ENCODE results near the gene WDR54. TPM values are rescaled to one million over a fixed set of nuclear protein-coding genes. Genes with fewer than 3 reads are reported as not detected.
A peak's percentile ranks its signal among the peaks of the same experiment; 100 is the strongest.

WDR54 gene
- total RNA-seq, 6 donors from 2014 or later: 8.4 to 28.2 (median 13.3) TPM

- Histone ChIP-seq H3K27ac (peak within 1 kb of the TSS; percentile 86 to 93 (median 90)), H3K4me3 (peak within 1 kb of the TSS; percentile 62 to 80 (median 74)), H3K4me1 (peaks cover 21 to 30% (median 27%) of the 10 kb centered on the region in 4 donors), H3K9me3 (no peaks in the 10 kb centered on the region), H3K27me3 (no peaks in the 10 kb centered on the region), H3K36me3 (peaks cover 0 to 21% (median 12%) of the 10 kb centered on the region in 4 donors)
- WGBS, 2 donors: 1% methylated on average over 56 to 58 of the region's 66 CpGs
- TF ChIP-seq, protein P1, sequence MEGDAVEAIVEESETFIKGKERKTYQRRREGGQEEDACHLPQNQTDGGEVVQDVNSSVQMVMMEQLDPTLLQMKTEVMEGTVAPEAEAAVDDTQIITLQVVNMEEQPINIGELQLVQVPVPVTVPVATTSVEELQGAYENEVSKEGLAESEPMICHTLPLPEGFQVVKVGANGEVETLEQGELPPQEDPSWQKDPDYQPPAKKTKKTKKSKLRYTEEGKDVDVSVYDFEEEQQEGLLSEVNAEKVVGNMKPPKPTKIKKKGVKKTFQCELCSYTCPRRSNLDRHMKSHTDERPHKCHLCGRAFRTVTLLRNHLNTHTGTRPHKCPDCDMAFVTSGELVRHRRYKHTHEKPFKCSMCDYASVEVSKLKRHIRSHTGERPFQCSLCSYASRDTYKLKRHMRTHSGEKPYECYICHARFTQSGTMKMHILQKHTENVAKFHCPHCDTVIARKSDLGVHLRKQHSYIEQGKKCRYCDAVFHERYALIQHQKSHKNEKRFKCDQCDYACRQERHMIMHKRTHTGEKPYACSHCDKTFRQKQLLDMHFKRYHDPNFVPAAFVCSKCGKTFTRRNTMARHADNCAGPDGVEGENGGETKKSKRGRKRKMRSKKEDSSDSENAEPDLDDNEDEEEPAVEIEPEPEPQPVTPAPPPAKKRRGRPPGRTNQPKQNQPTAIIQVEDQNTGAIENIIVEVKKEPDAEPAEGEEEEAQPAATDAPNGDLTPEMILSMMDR (IDR thresholded peaks at IDR 0.05): peak in 1 of 6 experiments; percentile 7
- peak in 3 of 4 donors; percentile 50 to 93 (median 68) for TF ChIP-seq POLR2A (IDR thresholded peaks at IDR 0.05)
- peak in 1 of 4 donors; percentile 65 for TF ChIP-seq EP300 (IDR thresholded peaks at IDR 0.05)
- TF ChIP-seq POLR2AphosphoS5 (IDR thresholded peaks at IDR 0.05): peak; percentile 95 to 99
- ATAC-seq (ENCODE audit: low FRiP score in 2 of 2): peak; percentile 95 to 99
- DNase-seq: peak; percentile 94 to 96
Observed at GRCh38 chr2:74472086-74472944, 50.8 kb downstream of the WDR54 start, which contains the start of gene MRPL53. Gene MRPL53 (minus strand): TSS chr2:74472680. CDS start chr2:74472660, 20 bp downstream.

- ATAC-seq (ENCODE audit: low FRiP score in 2 of 2): no peak
- no peak for DNase-seq
- Histone ChIP-seq H3K27me3 (no peaks in the 10 kb centered on the region), H3K4me3 (peak overlapping the region; percentile 62 to 80 (median 74)), H3K4me1 (peaks cover 22 to 34% (median 29%) of the 10 kb centered on the region in 4 donors), H3K9me3 (no peaks in the 10 kb centered on the region), H3K27ac (peak overlapping the region; percentile 86 to 93 (median 90)), H3K36me3 (peaks cover 0 to 25% (median 12%) of the 10 kb centered on the region in 4 donors)
- WGBS, 2 donors: 10 to 17% methylated on average over 7 of the region's 7 CpGs
- no peak for TF ChIP-seq POLR2AphosphoS5 (IDR thresholded peaks at IDR 0.05)
- no peak for TF ChIP-seq EP300 (IDR thresholded peaks at IDR 0.05)
- TF ChIP-seq, protein P1 (IDR thresholded peaks at IDR 0.05): no peak
- no peak for TF ChIP-seq POLR2A (IDR thresholded peaks at IDR 0.05)
Observed at GRCh38 chr2:74472945-74473258, 51.4 kb downstream of the WDR54 start.

DNA sequence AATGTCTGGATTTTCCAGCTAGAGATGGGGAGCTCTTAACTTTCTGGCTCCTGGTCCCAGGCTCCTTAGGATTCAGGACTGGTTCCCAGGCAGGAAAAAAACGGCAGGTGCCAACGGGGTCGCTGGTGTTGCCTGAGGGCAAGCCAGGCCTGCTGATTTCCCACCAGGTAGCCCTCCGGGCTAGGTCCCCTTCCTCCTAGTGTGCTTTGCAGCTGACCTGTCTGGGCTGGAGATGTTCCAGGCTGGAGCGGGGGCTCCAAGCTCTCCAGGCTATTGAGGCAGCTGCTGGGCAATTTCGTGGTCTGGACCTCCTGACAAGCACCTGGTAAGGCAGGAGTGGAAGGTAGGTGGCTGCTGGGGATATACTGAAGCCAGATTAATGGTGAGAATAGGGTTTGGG is 53.0 kb downstream of the WDR54 start:
- ATAC-seq (ENCODE audit: low FRiP score in 2 of 2) (no peak), DNase-seq (no peak)
- Histone ChIP-seq H3K4me1 (peaks cover 22 to 34% (median 29%) of the 10 kb centered on the region in 4 donors), H3K9me3 (no peaks in the 10 kb centered on the region), H3K27ac (no peak overlapping the region), H3K36me3 (peaks cover 0 to 33% (median 16%) of the 10 kb centered on the region in 4 donors), H3K27me3 (no peaks in the 10 kb centered on the region), H3K4me3 (no peak overlapping the region)
- WGBS, 2 donors: 88 to 95% methylated on average over 5 to 6 of the region's 6 CpGs
- no peak for TF ChIP-seq POLR2AphosphoS5 (IDR thresholded peaks at IDR 0.05)
- TF ChIP-seq, protein P1 (IDR thresholded peaks at IDR 0.05): no peak
- TF ChIP-seq POLR2A (IDR thresholded peaks at IDR 0.05): no peak
- TF ChIP-seq EP300 (IDR thresholded peaks at IDR 0.05): no peak

DNA sequence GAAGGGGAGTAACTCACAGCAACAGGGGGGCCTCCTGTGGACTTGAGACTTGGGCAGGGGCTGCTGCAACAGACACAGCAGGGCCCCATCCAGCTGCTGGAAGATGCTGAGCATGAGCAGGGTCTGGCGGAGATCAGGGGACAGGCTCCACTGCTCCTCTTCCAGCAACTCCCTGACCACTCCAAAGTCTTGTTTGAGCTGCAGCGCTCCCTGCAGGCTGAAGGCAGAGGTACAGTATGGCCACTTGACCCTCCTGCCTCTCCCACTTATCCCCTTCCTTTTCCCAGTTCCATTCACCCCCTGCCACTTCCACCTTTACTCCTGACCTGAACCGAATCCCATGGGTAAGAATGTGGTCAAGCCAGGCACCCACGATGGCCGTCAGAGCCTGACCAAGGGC is 53.4 kb downstream of the WDR54 start:
- ATAC-seq (ENCODE audit: low FRiP score in 2 of 2) (no peak), DNase-seq (no peak)

More for the DNA sequence above, 53.4 kb downstream of the WDR54 start:
- Histone ChIP-seq H3K4me1 (peaks cover 22 to 34% (median 29%) of the 10 kb centered on the region in 4 donors), H3K36me3 (peaks cover 0 to 38% (median 18%) of the 10 kb centered on the region in 4 donors), H3K27me3 (no peaks in the 10 kb centered on the region), H3K4me3 (no peak overlapping the region), H3K27ac (no peak overlapping the region), H3K9me3 (no peaks in the 10 kb centered on the region)
- TF ChIP-seq, protein P1 (IDR thresholded peaks at IDR 0.05): peak in 2 of 6 experiments; percentile 11 to 19
- TF ChIP-seq POLR2AphosphoS5 (IDR thresholded peaks at IDR 0.05): no peak
- TF ChIP-seq EP300 (IDR thresholded peaks at IDR 0.05): no peak
- 96 to 97% methylated on average over 5 of the region's 5 CpGs for WGBS, 2 donors

Other genes with a start within 250 kb of the WDR54 start
- 100 to 1,000 TPM in 2 of 6 donors, 10 to 100 TPM in 4; 23.1 to 143 (median 94.5) TPM for gene MOB1A, start 242.9 kb upstream of the WDR54 start, total RNA-seq
- gene MTHFD2, start 223.1 kb upstream of the WDR54 start, total RNA-seq: 10 to 100 TPM in 5 of 6 donors, 1 to 10 TPM in 1; 8.4 to 68.1 (median 34.5) TPM
- 10 to 100 TPM in 3 of 6 donors, 1 to 10 TPM in 3; 3.2 to 47.1 (median 11.0) TPM for gene SLC4A5, start 78.3 kb upstream of the WDR54 start, total RNA-seq
- 100 to 1,000 TPM; 106 to 260 (median 147) TPM for gene DCTN1, start 41.4 kb upstream of the WDR54 start, total RNA-seq
- gene C2orf81, start 111 bp upstream of the WDR54 start, total RNA-seq: 10 to 100 TPM in 2 of 6 donors, 1 to 10 TPM in 4; 2.6 to 12.3 (median 5.7) TPM
- gene RTKN, start 20.2 kb downstream of the WDR54 start, total RNA-seq: 10 to 100 TPM; 26.7 to 95.3 (median 34.0) TPM
- 10 to 100 TPM; 12.6 to 85.9 (median 32.5) TPM for gene INO80B, start 33.4 kb downstream of the WDR54 start, total RNA-seq
- 100 to 1,000 TPM in 1 of 6 donors, 10 to 100 TPM in 5; 34.7 to 109 (median 51.3) TPM for gene WBP1, start 36.7 kb downstream of the WDR54 start, total RNA-seq
- gene MOGS, start 43.7 kb downstream of the WDR54 start, total RNA-seq: 10 to 100 TPM; 57.8 to 80.8 (median 63.1) TPM
- 10 to 100 TPM; 19.9 to 87.1 (median 30.1) TPM for gene MRPL53, start 51.0 kb downstream of the WDR54 start, total RNA-seq
- gene CCDC142, start 61.3 kb downstream of the WDR54 start, total RNA-seq: 10 to 100 TPM; 14.8 to 67.1 (median 19.8) TPM
- 100 to 1,000 TPM in 1 of 6 donors, 10 to 100 TPM in 5; 18.2 to 127 (median 27.3) TPM for gene TTC31, start 61.4 kb downstream of the WDR54 start, total RNA-seq
- 1 to 10 TPM; 1.3 to 8.4 (median 2.4) TPM for gene LBX2, start 77.9 kb downstream of the WDR54 start, total RNA-seq
- 10 to 100 TPM; 15.4 to 43.2 (median 34.6) TPM for gene PCGF1, start 86.0 kb downstream of the WDR54 start, total RNA-seq
- gene TLX2, start 92.7 kb downstream of the WDR54 start, total RNA-seq: 1 to 10 TPM in 1 of 6 donors, under 1 TPM in 1, not detected in 4; 0.26 to 2.6 TPM
- under 1 TPM in 3 of 6 donors, not detected in 3; 0.26 to 0.37 (median 0.33) TPM for gene DQX1, start 104.5 kb downstream of the WDR54 start, total RNA-seq
- 100 to 1,000 TPM in 4 of 6 donors, 10 to 100 TPM in 2; 93.4 to 337 (median 125) TPM for gene AUP1, start 108.0 kb downstream of the WDR54 start, total RNA-seq
- gene HTRA2, start 108.2 kb downstream of the WDR54 start, total RNA-seq: 10 to 100 TPM; 11.8 to 36.9 (median 27.2) TPM
- gene LOXL3, start 132.2 kb downstream of the WDR54 start, total RNA-seq: 10 to 100 TPM in 3 of 6 donors, 1 to 10 TPM in 3; 3.6 to 28.3 (median 10.3) TPM
- 10 to 100 TPM; 13.7 to 49.2 (median 38.0) TPM for gene DOK1, start 133.0 kb downstream of the WDR54 start, total RNA-seq
- 1 to 10 TPM in 3 of 6 donors, under 1 TPM in 1, not detected in 2; 0.91 to 6.3 (median 2.2) TPM for gene M1AP, start 226.6 kb downstream of the WDR54 start, total RNA-seq
- gene SEMA4F, start 232.5 kb downstream of the WDR54 start, total RNA-seq: 10 to 100 TPM in 3 of 6 donors, 1 to 10 TPM in 3; 6.3 to 15.3 (median 10.1) TPM